Right lobe of liver (tissue), 6 donors: ENCODE results near the gene APCS. TPM values are rescaled to one million over a fixed set of nuclear protein-coding genes. Genes with fewer than 3 reads are reported as not detected.

Experiments
- ATAC-seq, 4 donors: fragments of 200-7000 bp; cut with Tn5 transposase; one replicate each; pipeline ENCODE4 v1.9.1; 2020; ENCODE audit warnings: mild to moderate bottlenecking in 4 of 4, moderate library complexity in 4 of 4
- DNase-seq, 3 donors: peaks; one replicate each; pipeline ENCODE4 v3.0.0-alpha.2; 2020
- H3K27ac ChIP-seq, 3 donors: fragments of 200-600 bp; one replicate each; pipeline ENCODE4 v1.8.0; 2022
- H3K27me3 ChIP-seq, 2 donors: fragments of 200-600 bp; one replicate each; pipeline ENCODE4 v1.8.0; 2022
- H3K36me3 ChIP-seq, 4 donors: fragments of 200-600 bp; sonication (generic) in 1 of 4; one replicate each; pipeline versions ENCODE4 v1.5.1 to v1.8.0; 2017 to 2022; ENCODE audit warnings: control low read depth in 1 of 4
- H3K4me1 ChIP-seq, 4 donors: fragments of 200-600 bp; sonication (generic) in 1 of 4; one replicate each; pipeline versions ENCODE4 v1.5.1 to v1.8.0; 2017 to 2022; ENCODE audit warnings: control low read depth in 1 of 4
- H3K4me3 ChIP-seq, 3 donors: fragments of 200-600 bp; one replicate each; pipeline ENCODE4 v1.8.0; 2022
- H3K9me3 ChIP-seq, 4 donors: fragments of 200-600 bp; sonication (generic) in 1 of 4; one replicate each; pipeline versions ENCODE4 v1.5.1 to v1.8.0; 2017 to 2022; ENCODE audit warnings: control low read depth in 1 of 4
- POLR2A ChIP-seq: fragments of 450-650 bp; IDR thresholded peaks from one replicate; pipeline ENCODE4 v1.6.1; 2017; ENCODE audit warnings: antibody characterized with exemption, mild to moderate bottlenecking
- WGBS: methylation state at CpG from one replicate; pipeline ENCODE4 v1.1.6; 2018; ENCODE audit warnings: low coverage, low lambda C conversion rate; ENCODE audit not compliant: insufficient coverage; ENCODE audit errors: missing lambda C conversion rate; 5-methylcytosine and 5-hydroxymethylcytosine counted together
- intact Hi-C, 2 donors: fragments of 100-400 bp; cut with DNase I; formaldehyde crosslinking; loops; one replicate each; pipeline versions ENCODE4 v1.11.2 to v1.14.1; 2022
- total RNA-seq, 6 experiments: library from RNA; depleted of rRNA in 2 of 6; stranded (reverse); fragments of >200 nt in 2 of 6; fragmentation: NEBNext Ultra II Directional in 3 of 6; extraction: Animal tissue kit (Norgen Biotek cat#: 25700) in 3 of 6; gene quantifications; one replicate each; pipeline versions ENCODE4 v1.1.0 to v1.2.4, GENCODE V29; 2016 to 2023
- TF ChIP-seq, protein P1 (sequence below), 4 donors: fragments of 200-600 bp in 3 of 4; fragments of 450-650 bp in 1 of 4; IDR thresholded peaks; one replicate each; pipeline versions ENCODE4 v1.5.1 to v1.8.0; 2016 to 2022; ENCODE audit warnings: antibody characterized with exemption in 4 of 4, mild to moderate bottlenecking in 2 of 4
- donor health status: DM: no; HTN: yes; CAD: no.
- donor health status: DM: no; HTN: no; CAD: no.
- donor health status: DM: no; HTN: no; CAD: no.
- donor health status: DM: no; HTN: yes; CAD: no.
- donor health status: DM: no; HTN: yes; CAD: no.

Gene APCS
- total RNA-seq, 6 experiments from 2014 or later, result 958 to 1,977 (median 1,681) TPM

DNA sequence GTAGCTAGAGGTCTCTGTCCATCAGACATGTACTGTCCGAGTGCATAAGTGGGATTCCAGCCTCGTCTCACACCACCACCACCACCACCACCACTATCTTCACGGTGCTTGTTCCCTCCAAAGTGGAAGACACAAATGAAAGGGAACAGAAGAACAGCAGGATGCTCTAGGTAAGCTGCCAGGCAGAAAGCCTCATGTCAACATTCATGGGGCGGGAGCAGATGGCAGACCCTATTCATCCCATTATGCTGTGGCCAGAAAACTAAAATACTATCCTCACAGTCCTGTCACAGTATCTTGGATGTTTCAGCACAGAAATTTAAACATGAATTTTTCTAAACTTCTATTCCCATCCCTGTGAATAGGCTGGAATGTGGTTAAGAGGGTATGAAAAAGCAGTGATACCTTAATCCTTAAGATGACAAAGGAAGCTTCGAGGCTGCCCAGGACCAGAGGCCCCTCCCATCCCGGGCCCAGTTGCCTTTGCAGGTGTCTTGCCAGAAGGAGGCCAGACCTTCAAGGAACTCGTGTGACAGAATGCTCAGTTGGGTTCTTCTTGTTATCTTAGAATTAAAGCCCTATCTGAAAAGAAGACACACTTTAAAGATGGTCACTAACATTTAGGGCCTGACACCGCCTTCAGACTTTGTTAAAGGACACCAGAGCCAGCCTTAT is 24.7 kb downstream of the APCS start:
- Histone ChIP-seq H3K36me3 (no peaks in the 10 kb centered on the region), H3K27me3 (no peaks in the 10 kb centered on the region), H3K27ac (no peak overlapping the region), H3K9me3 (no peaks in the 10 kb centered on the region), H3K4me3 (no peak overlapping the region), H3K4me1 (no peaks in the 10 kb centered on the region)
- DNase-seq (no peak), ATAC-seq (no peak)
- intact Hi-C loops, result no loop called here
- 78% methylated on average over 7 of the region's 8 CpGs for WGBS
- TF ChIP-seq, protein P1, sequence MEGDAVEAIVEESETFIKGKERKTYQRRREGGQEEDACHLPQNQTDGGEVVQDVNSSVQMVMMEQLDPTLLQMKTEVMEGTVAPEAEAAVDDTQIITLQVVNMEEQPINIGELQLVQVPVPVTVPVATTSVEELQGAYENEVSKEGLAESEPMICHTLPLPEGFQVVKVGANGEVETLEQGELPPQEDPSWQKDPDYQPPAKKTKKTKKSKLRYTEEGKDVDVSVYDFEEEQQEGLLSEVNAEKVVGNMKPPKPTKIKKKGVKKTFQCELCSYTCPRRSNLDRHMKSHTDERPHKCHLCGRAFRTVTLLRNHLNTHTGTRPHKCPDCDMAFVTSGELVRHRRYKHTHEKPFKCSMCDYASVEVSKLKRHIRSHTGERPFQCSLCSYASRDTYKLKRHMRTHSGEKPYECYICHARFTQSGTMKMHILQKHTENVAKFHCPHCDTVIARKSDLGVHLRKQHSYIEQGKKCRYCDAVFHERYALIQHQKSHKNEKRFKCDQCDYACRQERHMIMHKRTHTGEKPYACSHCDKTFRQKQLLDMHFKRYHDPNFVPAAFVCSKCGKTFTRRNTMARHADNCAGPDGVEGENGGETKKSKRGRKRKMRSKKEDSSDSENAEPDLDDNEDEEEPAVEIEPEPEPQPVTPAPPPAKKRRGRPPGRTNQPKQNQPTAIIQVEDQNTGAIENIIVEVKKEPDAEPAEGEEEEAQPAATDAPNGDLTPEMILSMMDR (IDR thresholded peaks at IDR 0.05), result no peak
- TF ChIP-seq POLR2A, result no peak

DNA sequence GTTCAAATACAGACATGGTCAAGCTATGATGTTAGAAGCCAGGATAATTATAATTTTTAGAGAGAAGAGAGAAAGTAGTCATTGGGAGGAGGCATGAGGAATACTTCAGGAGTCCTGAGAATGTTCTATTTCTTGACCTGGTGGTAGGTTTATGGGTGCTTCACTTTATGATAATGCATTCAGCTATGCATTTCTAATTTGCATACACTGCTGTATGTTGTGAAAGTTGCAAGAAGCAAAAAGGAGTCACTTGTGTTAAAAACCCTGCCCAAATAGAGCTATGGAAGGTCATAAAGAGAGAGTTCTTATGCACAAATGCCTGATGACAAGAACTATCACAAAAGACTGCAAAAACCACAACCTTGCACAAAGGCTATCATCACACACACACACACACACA is 45.3 kb downstream of the APCS start:
- H3K27me3 ChIP-seq, result no peaks in the 10 kb centered on the region
- H3K27ac ChIP-seq, result no peak overlapping the region
- DNase-seq (no peak), ATAC-seq (no peak)
- intact Hi-C loops, result no loop called here
- H3K9me3 ChIP-seq, result no peaks in the 10 kb centered on the region
- TF ChIP-seq, protein P1 (IDR thresholded peaks at IDR 0.05), result no peak
- no peak for TF ChIP-seq POLR2A
- H3K36me3 ChIP-seq, result no peaks in the 10 kb centered on the region
- no peaks in the 10 kb centered on the region for H3K4me1 ChIP-seq
- no peak overlapping the region for H3K4me3 ChIP-seq

Other genes with a start within 250 kb of the APCS start
- not detected for gene OR10J4, start 155.6 kb upstream of the APCS start, total RNA-seq
- not detected for gene OR10J1, start 148.1 kb upstream of the APCS start, total RNA-seq
- under 1 TPM in 2 of 6 experiments, not detected in 4; 0.31 to 0.66 TPM for gene OR10J5, start 51.8 kb upstream of the APCS start, total RNA-seq
- over 10,000 TPM in 1 of 6 experiments, 1,000 to 10,000 TPM in 4, 100 to 1,000 TPM in 1; 420 to 12,291 (median 6,154) TPM for gene CRP, start 126.8 kb downstream of the APCS start, total RNA-seq
- 100 to 1,000 TPM in 1 of 6 experiments, 10 to 100 TPM in 5; 28.3 to 125 (median 69.4) TPM for gene DUSP23, start 193.1 kb downstream of the APCS start, total RNA-seq
- under 1 TPM in 4 of 6 experiments, not detected in 2; 0.40 to 0.62 (median 0.51) TPM for gene FCRL6, start 214.5 kb downstream of the APCS start, total RNA-seq
- gene SLAMF8, start 239.0 kb downstream of the APCS start, total RNA-seq, result 1 to 10 TPM in 5 of 6 experiments, under 1 TPM in 1; 0.33 to 5.7 (median 2.5) TPM